ENCODE results near the gene DUSP3. TPM values are rescaled to one million over a fixed set of nuclear protein-coding genes. Genes with fewer than 3 reads are reported as not detected.

Gene DUSP3
- total RNA-seq, 1 experiment from 2014 or later = 50.7 TPM

DNA sequence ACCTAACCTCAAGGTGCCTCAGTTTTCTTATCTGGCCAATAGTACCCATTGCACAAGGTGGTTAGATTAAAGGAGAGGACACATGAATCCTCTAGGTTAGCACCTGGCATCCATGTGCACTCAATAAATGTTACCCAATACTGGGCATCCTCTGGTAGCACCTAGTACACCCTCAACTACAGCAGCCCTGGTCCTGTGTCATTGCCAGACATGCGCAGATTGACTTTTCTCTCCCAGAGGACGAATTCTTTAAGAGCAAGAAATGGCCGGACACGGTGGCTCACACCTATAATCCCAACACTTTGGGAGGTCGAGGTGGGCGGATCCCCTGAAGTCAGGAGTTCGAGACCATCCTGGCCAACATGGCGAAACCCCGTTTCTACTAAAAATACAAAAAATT is 7.3 kb downstream of the DUSP3 start:
- CTCF ChIA-PET = no interaction called here
- Histone ChIP-seq H3K9me3 (ENCODE audit: low read length) (no peaks in the 10 kb centered on the region), H3K9ac (ENCODE audit: low read length) (no peak overlapping the region), H3K27ac (ENCODE audit: low read length) (no peak overlapping the region), H3K9me2 (replicated peaks; ENCODE audit: low read length) (no peaks in the 10 kb centered on the region), H3K27me3 (ENCODE audit: low read length) (no peaks in the 10 kb centered on the region), H4K20me1 (ENCODE audit: low read length) (peaks cover 16% of the 10 kb centered on the region), H3F3A (ENCODE audit: low read length, unreplicated experiment) (no peaks in the 10 kb centered on the region), H3K36me3 (ENCODE audit: low read depth, low read length) (peaks cover 46% of the 10 kb centered on the region), H3K79me2 (ENCODE audit: low read length) (peaks cover 15% of the 10 kb centered on the region), H3K4me3 (ENCODE audit: low read length) (no peak overlapping the region), H3K4me2 (ENCODE audit: low read length) (no peak overlapping the region), H3K4me1 (ENCODE audit: insufficient read depth, low read length) (no peaks in the 10 kb centered on the region), H2AFZ (ENCODE audit: low read length) (no peak overlapping the region)
- no TSS peak for BruUV-seq (replicated peaks)
- DNase-seq (no peak), ATAC-seq (no peak)
- intact Hi-C loops (cut with micrococcal nuclease) = no loop called here
- TF ChIP-seq, protein P1, sequence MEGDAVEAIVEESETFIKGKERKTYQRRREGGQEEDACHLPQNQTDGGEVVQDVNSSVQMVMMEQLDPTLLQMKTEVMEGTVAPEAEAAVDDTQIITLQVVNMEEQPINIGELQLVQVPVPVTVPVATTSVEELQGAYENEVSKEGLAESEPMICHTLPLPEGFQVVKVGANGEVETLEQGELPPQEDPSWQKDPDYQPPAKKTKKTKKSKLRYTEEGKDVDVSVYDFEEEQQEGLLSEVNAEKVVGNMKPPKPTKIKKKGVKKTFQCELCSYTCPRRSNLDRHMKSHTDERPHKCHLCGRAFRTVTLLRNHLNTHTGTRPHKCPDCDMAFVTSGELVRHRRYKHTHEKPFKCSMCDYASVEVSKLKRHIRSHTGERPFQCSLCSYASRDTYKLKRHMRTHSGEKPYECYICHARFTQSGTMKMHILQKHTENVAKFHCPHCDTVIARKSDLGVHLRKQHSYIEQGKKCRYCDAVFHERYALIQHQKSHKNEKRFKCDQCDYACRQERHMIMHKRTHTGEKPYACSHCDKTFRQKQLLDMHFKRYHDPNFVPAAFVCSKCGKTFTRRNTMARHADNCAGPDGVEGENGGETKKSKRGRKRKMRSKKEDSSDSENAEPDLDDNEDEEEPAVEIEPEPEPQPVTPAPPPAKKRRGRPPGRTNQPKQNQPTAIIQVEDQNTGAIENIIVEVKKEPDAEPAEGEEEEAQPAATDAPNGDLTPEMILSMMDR (conservative IDR thresholded peaks at IDR 0.05; ENCODE audit: low read depth, low read length) = no peak
- no peak for TF ChIP-seq EZH2 (IDR thresholded peaks at IDR 0.05; ENCODE audit: low read length, unreplicated experiment)
- TF ChIP-seq EZH2phosphoT487 (IDR thresholded peaks at IDR 0.05; ENCODE audit: borderline replicate concordance, low read length) = no peak
- POLR2A ChIA-PET (ENCODE audit: unreplicated experiment) = no interaction called here

DNA sequence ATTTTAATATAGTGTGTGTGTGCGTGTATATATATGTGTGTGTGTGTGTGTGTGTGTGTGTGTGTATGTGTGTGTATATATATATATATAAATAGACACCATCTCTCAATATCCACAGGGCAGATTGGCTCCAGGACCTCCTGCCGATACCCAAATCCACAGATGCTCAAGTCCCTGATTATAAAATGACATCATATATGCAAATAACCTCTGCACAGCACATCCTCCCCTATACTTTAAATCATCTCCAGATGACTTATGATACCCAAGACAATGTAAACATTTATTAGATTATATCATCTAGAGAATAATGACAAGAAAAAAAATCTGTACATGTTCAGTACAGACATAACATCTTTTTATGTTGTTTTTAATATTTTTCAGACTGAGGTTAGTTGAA is 7.8 kb downstream of the DUSP3 start:
- Histone ChIP-seq H3K4me1 (ENCODE audit: insufficient read depth, low read length) (no peaks in the 10 kb centered on the region), H3K36me3 (ENCODE audit: low read depth, low read length) (peaks cover 45% of the 10 kb centered on the region), H3K27ac (ENCODE audit: low read length) (no peak overlapping the region), H3K27me3 (ENCODE audit: low read length) (no peaks in the 10 kb centered on the region), H3K9ac (ENCODE audit: low read length) (no peak overlapping the region), H3F3A (ENCODE audit: low read length, unreplicated experiment) (no peaks in the 10 kb centered on the region), H3K79me2 (ENCODE audit: low read length) (peaks cover 10% of the 10 kb centered on the region), H2AFZ (ENCODE audit: low read length) (no peak overlapping the region), H4K20me1 (ENCODE audit: low read length) (peaks cover 12% of the 10 kb centered on the region), H3K9me2 (replicated peaks; ENCODE audit: low read length) (no peaks in the 10 kb centered on the region), H3K4me2 (ENCODE audit: low read length) (no peak overlapping the region), H3K9me3 (ENCODE audit: low read length) (no peaks in the 10 kb centered on the region), H3K4me3 (ENCODE audit: low read length) (no peak overlapping the region)
- ChIA-PET CTCF (no interaction called here), POLR2A (ENCODE audit: unreplicated experiment) (no interaction called here)
- DNase-seq = no peak
- no TSS peak for BruUV-seq (replicated peaks)
- intact Hi-C loops (cut with micrococcal nuclease) = no loop called here
- no peak for ATAC-seq
- TF ChIP-seq EZH2phosphoT487 (IDR thresholded peaks at IDR 0.05; ENCODE audit: borderline replicate concordance, low read length) (no peak), EZH2 (IDR thresholded peaks at IDR 0.05; ENCODE audit: low read length, unreplicated experiment) (no peak)
- TF ChIP-seq, protein P1 (conservative IDR thresholded peaks at IDR 0.05; ENCODE audit: low read depth, low read length) = no peak

GRCh38 chr17:43769859-43770258 is 8.9 kb downstream of the DUSP3 start:
- Histone ChIP-seq H3K4me1 (ENCODE audit: insufficient read depth, low read length) (no peaks in the 10 kb centered on the region), H4K20me1 (ENCODE audit: low read length) (0 out of 2 replicates have a peak, but pooled peaks cover 5% of the 10 kb centered on the region), H3K27me3 (ENCODE audit: low read length) (no peaks in the 10 kb centered on the region), H3K9me2 (replicated peaks; ENCODE audit: low read length) (no peaks in the 10 kb centered on the region), H3K36me3 (ENCODE audit: low read depth, low read length) (peaks cover 39% of the 10 kb centered on the region), H3K4me2 (ENCODE audit: low read length) (no peak overlapping the region), H3K79me2 (ENCODE audit: low read length) (peaks cover under 1% of the 10 kb centered on the region; the same call in 1 of the 2 replicates), H3K9me3 (ENCODE audit: low read length) (no peaks in the 10 kb centered on the region), H3F3A (ENCODE audit: low read length, unreplicated experiment) (no peaks in the 10 kb centered on the region), H2AFZ (ENCODE audit: low read length) (no peak overlapping the region), H3K4me3 (ENCODE audit: low read length) (no peak overlapping the region), H3K27ac (ENCODE audit: low read length) (no peak overlapping the region), H3K9ac (ENCODE audit: low read length) (no peak overlapping the region)
- ChIA-PET CTCF (no interaction called here), POLR2A (ENCODE audit: unreplicated experiment) (no interaction called here)
- no TSS peak for BruUV-seq (replicated peaks)
- ATAC-seq (no peak), DNase-seq (no peak)
- no peak for TF ChIP-seq EZH2 (IDR thresholded peaks at IDR 0.05; ENCODE audit: low read length, unreplicated experiment)
- TF ChIP-seq, protein P1 (conservative IDR thresholded peaks at IDR 0.05; ENCODE audit: low read depth, low read length) = no peak
- TF ChIP-seq EZH2phosphoT487 (IDR thresholded peaks at IDR 0.05; ENCODE audit: borderline replicate concordance, low read length) = no peak
- intact Hi-C loops (cut with micrococcal nuclease) = no loop called here

All from PC-3 (cell line).